ENCODE measurements around the gene RAD51C. TPM values are rescaled to one million over a fixed set of nuclear protein-coding genes. Genes with fewer than 3 reads are reported as not detected.

RAD51C gene
- total RNA-seq, 3 donors from 2014 or later (not counting 1 experiment from before 2014, with no cell fraction given) = 13.4 to 18.9 (median 17.1) TPM

DNA sequence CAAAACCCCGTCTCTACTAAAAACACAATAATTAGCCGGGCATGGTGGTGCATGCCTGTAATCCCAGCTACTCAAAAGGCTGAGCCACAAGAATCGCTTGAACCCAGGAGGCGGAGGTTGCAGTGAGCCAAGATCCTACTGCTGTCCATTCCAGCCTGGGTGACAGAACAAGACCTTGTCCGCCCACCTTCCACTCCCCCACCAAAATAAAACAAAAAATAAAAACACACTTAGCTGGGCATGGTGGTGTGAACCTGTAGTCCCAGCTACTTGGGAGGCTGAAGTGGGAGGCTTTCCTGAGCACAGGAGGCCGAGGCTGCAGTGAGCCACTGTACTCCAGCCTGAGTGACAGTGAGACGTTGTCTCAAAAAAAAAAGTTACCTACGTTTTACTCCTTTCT, 66.5 kb downstream of the RAD51C start:
- Histone ChIP-seq H3K27ac (ENCODE audit: low read length) (no peak overlapping the region), H3K36me3 (ENCODE audit: control insufficient read depth, insufficient read depth, low read length) (no peaks in the 10 kb centered on the region), H3K4me3 (ENCODE audit: low read length) (no peak overlapping the region), H3K4me1 (ENCODE audit: control insufficient read depth, insufficient read depth, low read length) (peaks cover 12% of the 10 kb centered on the region), H3K9me3 (ENCODE audit: control insufficient read depth, insufficient read depth, low read length) (no peaks in the 10 kb centered on the region), H3K27me3 (ENCODE audit: control insufficient read depth, insufficient read depth, low read length) (peaks cover 42% of the 10 kb centered on the region)
- Mint-ChIP-seq H3K27ac (no peak overlapping the region), H3K36me3 (no peaks in the 10 kb centered on the region), H3K4me1 (peaks cover 7 to 11% of the 10 kb centered on the region in 2 donors), H3K9me3 (no peaks in the 10 kb centered on the region), H3K4me3 (no peak overlapping the region), H3K27me3 (ENCODE audit: low read depth in 2 of 2) (peaks cover 46 to 54% of the 10 kb centered on the region in 2 donors)
- intact Hi-C loops (cut with micrococcal nuclease) = no loop called here
- TF ChIP-seq, protein P1, sequence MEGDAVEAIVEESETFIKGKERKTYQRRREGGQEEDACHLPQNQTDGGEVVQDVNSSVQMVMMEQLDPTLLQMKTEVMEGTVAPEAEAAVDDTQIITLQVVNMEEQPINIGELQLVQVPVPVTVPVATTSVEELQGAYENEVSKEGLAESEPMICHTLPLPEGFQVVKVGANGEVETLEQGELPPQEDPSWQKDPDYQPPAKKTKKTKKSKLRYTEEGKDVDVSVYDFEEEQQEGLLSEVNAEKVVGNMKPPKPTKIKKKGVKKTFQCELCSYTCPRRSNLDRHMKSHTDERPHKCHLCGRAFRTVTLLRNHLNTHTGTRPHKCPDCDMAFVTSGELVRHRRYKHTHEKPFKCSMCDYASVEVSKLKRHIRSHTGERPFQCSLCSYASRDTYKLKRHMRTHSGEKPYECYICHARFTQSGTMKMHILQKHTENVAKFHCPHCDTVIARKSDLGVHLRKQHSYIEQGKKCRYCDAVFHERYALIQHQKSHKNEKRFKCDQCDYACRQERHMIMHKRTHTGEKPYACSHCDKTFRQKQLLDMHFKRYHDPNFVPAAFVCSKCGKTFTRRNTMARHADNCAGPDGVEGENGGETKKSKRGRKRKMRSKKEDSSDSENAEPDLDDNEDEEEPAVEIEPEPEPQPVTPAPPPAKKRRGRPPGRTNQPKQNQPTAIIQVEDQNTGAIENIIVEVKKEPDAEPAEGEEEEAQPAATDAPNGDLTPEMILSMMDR (IDR thresholded peaks at IDR 0.05) = no peak
- no peak for ATAC-seq
- 78% methylated on average over 5 of the region's 8 CpGs for WGBS (ENCODE audit: insufficient coverage)
- no peak for DNase-seq

DNA sequence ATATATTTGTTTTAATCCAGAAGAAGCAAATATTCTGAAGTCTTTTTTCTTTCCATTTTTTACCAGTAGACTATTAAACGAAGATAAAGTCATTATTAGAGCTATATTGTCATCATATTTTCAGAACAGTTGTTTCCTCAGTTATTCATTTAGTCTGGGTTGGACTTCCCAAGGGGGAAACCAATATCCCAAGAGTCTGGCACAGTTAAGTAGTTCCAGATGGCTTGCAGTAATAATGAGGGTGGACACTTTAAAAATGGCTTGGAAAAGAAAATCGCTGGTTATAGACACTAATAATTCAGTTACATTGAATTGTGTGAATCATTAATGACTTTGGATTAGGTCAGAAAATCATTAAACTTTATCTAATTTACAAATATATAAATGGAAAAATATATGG, 67.1 kb downstream of the RAD51C start:
- H3K27me3 ChIP-seq (ENCODE audit: control insufficient read depth, insufficient read depth, low read length) = peaks cover 42% of the 10 kb centered on the region

DNA sequence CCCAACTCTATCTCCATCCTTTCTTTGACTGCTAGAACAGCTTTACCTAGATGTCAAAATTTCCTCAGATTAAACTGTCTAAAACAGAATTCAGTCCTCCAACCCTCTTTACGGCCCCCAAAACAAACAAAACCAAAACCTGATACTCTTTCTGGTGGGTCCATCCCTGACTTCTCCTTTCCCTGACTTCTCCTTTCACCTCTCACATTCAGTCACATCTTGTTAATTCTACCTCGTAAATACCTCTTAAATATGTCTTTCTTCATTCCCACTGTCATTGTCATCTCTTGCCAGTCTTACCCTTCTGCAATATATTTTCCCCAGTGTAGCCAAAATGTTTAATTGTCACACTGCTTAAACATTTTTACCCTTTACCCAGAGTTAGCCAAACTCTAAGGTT, 67.8 kb downstream of the RAD51C start:
- intact Hi-C loops (cut with micrococcal nuclease) = no loop called here
- TF ChIP-seq, protein P1 (IDR thresholded peaks at IDR 0.05) = no peak
- Mint-ChIP-seq H3K36me3 (no peaks in the 10 kb centered on the region), H3K4me1 (peaks cover 7 to 9% of the 10 kb centered on the region in 2 donors), H3K4me3 (no peak overlapping the region), H3K9me3 (no peaks in the 10 kb centered on the region), H3K27me3 (ENCODE audit: low read depth in 2 of 2) (peaks cover 37 to 45% of the 10 kb centered on the region in 2 donors), H3K27ac (no peak overlapping the region)
- Histone ChIP-seq H3K27me3 (ENCODE audit: control insufficient read depth, insufficient read depth, low read length) (peaks cover 41% of the 10 kb centered on the region), H3K36me3 (ENCODE audit: control insufficient read depth, insufficient read depth, low read length) (no peaks in the 10 kb centered on the region), H3K4me3 (ENCODE audit: low read length) (no peak overlapping the region), H3K27ac (ENCODE audit: low read length) (no peak overlapping the region), H3K4me1 (ENCODE audit: control insufficient read depth, insufficient read depth, low read length) (peaks cover 12% of the 10 kb centered on the region), H3K9me3 (ENCODE audit: control insufficient read depth, insufficient read depth, low read length) (no peaks in the 10 kb centered on the region)
- no peak for DNase-seq
- ATAC-seq = no peak
- 65% methylated on average over 2 of the region's 2 CpGs for WGBS (ENCODE audit: insufficient coverage)

More for the DNA sequence above, 67.1 kb downstream of the RAD51C start:
- TF ChIP-seq, protein P1 (IDR thresholded peaks at IDR 0.05) = no peak
- WGBS (ENCODE audit: insufficient coverage) = no CpG with 5 or more reads among the region's 2 CpGs
- H3K27ac ChIP-seq (ENCODE audit: low read length) = no peak overlapping the region
- Mint-ChIP-seq H3K36me3 (no peaks in the 10 kb centered on the region), H3K27me3 (ENCODE audit: low read depth in 2 of 2) (peaks cover 44 to 51% of the 10 kb centered on the region in 2 donors), H3K9me3 (no peaks in the 10 kb centered on the region), H3K4me1 (peaks cover 7 to 11% of the 10 kb centered on the region in 2 donors), H3K27ac (no peak overlapping the region), H3K4me3 (no peak overlapping the region)
- intact Hi-C loops (cut with micrococcal nuclease) = no loop called here
- no peak for ATAC-seq
- no peak for DNase-seq
- no peaks in the 10 kb centered on the region for H3K9me3 ChIP-seq (ENCODE audit: control insufficient read depth, insufficient read depth, low read length)
- no peak overlapping the region for H3K4me3 ChIP-seq (ENCODE audit: low read length)
- H3K4me1 ChIP-seq (ENCODE audit: control insufficient read depth, insufficient read depth, low read length) = peaks cover 12% of the 10 kb centered on the region
- H3K36me3 ChIP-seq (ENCODE audit: control insufficient read depth, insufficient read depth, low read length) = no peaks in the 10 kb centered on the region

DNA sequence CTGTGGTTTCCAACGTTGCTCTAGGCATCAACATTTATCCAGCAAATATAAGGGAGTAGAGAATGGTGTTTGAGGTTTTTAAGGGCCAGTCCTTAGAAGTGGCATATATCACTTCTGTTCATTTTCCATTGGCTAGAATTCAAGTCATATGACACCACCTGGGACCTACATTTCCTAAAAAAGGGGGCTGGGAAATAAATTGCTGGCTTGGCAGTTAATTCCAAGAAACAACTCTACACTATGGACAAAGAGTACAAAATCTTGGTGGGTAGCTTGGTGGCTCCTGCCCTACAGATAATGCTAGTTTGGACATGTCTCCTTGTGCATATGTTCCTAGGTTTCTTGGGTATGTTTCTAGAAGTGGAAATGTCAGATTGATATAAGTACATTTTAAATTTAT, 70.9 kb downstream of the RAD51C start:
- intact Hi-C loops (cut with micrococcal nuclease) = no loop called here
- H3K4me3 ChIP-seq (ENCODE audit: low read length) = no peak overlapping the region

More for the DNA sequence above, 70.9 kb downstream of the RAD51C start:
- Histone ChIP-seq H3K4me1 (ENCODE audit: control insufficient read depth, insufficient read depth, low read length) (no peaks in the 10 kb centered on the region), H3K27me3 (ENCODE audit: control insufficient read depth, insufficient read depth, low read length) (peaks cover 20% of the 10 kb centered on the region), H3K36me3 (ENCODE audit: control insufficient read depth, insufficient read depth, low read length) (no peaks in the 10 kb centered on the region), H3K9me3 (ENCODE audit: control insufficient read depth, insufficient read depth, low read length) (no peaks in the 10 kb centered on the region), H3K27ac (ENCODE audit: low read length) (no peak overlapping the region)
- Mint-ChIP-seq H3K4me1 (no peaks in the 10 kb centered on the region), H3K27ac (no peak overlapping the region), H3K9me3 (no peaks in the 10 kb centered on the region), H3K36me3 (no peaks in the 10 kb centered on the region), H3K27me3 (ENCODE audit: low read depth in 2 of 2) (peaks cover 23 to 27% of the 10 kb centered on the region in 2 donors), H3K4me3 (no peak overlapping the region)
- DNase-seq (no peak), ATAC-seq (no peak)
- 29% methylated on average over 1 of the region's 1 CpG for WGBS (ENCODE audit: insufficient coverage)
- TF ChIP-seq, protein P1 (IDR thresholded peaks at IDR 0.05) = no peak

Measured in natural killer cell (primary cell).